Middle frontal gyrus (tissue), 1 donor: ENCODE data around the gene FRZB.

Source experiments
- DNase-seq: peaks from one replicate; pipeline ENCODE4 v3.0.0-alpha.2; 2015; ENCODE audit warnings: low spot score; ENCODE audit errors: extremely low spot score

FRZB gene

DNA sequence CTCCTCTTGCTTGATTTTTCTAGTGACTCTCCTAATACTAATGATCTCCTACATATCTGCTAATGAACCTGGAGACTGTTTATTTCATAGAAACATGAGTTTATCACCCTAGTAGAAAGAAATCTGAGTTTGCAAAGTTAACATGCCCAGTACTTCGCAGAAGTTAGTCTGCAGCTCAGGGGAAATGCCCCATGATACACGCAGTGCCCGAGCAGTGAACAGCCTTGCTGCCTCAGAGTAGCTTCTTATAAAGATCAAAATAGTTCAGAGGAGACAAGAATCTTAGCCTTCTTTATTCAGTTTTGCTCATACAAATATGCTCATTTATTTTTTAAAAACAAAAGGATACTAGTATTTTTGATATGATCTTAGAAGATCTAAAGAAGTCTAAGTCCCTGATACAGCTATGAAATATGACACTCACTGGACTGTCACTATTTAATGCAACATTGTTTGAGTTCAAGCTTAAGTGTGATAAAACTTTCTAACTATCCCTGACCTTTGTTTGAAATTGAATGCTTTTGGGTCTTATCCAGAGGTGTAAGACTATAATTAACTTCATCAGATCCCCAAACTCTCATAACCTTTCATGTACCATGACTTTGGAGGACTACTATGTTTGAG is 20.5 kb downstream of the FRZB start:
- no peak for DNase-seq

DNA sequence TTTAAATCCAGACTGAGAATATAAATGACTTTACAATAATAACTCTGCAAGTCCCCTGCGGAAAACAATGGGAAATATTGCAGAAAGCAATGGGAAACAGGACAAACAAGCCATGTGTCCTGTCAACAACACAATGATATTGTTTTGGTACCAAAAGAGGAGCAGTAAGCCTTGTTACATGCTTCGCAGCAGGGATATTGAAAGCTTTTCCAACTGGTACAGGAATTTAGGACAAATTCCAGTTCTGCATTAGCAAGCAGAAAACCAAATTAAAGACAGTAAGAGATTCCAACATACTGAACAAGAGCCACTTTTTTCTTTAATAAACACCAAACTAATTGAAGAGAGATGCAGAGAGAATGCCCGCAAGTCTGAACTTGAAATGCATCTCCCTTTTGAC is 30.0 kb downstream of the FRZB start:
- no peak for DNase-seq

DNA sequence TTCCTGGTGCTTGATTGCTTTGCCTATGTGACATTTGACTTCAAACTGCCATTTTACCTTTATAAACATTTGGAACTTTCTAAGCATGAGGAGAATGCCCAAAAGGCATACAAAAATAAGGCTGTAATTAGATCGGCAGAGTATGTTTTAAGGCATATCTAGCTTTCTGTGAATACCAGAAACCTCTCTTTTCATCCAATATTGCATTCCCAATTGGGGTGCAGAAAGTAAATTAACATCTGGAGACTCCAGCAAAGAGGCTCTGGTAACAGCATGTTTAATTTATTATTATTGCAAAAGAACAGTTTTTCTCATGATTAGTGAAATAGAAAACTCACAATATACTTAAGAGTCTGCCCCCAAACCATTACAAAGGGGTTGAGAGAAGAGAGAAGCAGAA is 32.1 kb downstream of the FRZB start:
- no peak for DNase-seq

DNA sequence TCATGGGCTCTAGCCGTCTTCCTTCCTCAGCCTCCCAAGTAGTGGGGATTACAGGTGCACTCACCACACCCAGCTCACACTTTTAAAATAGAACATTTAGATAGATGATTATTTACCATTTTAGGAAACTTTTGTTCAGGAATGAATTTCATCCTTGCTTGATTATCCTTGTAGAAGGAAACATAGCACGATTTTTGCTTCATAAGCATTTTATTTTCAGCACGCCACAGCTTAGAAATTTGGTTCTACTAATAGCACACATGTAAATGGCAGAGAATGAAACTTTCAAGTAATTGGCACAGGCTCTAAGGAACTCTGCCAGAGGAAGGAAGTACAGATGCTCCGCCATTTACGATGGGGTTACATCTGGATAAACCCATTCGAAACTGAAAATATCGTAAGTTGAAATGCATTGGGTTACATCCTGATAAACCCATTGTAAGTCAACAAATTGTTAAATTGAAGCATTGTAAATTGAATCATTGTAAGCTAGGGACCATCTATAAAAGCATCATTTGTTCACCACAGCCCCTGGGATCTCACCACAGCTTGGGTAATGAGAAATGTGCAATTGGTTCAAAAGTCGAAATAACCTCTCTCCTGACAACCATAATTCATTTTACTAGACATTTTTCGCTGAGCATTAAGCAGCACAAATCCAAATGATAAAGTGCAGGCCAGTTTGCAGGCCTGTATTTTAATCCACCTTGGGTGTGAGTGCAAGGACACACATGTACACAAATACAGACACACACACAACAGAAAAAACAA is 33.2 kb downstream of the FRZB start:
- no peak for DNase-seq

DNA sequence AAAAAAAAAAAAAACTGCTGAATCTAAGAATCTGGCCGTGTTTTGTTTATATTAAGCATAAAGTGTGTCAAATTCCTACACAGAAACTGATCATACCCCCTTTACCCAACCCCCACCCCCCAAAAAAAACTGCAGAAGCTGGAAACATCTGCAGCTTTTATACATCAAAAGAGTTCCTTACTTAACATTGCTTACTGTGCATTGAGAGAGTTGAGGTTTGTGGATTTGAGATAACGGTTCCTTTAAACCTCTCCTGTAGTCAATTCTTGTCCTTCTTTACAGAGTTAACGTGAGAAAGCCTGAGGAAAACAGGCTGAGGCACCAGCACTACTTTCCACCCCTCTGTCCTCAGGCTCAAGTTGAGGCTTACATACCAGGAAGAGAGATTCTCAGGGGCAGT is 34.5 kb downstream of the FRZB start:
- DNase-seq: no peak

DNA sequence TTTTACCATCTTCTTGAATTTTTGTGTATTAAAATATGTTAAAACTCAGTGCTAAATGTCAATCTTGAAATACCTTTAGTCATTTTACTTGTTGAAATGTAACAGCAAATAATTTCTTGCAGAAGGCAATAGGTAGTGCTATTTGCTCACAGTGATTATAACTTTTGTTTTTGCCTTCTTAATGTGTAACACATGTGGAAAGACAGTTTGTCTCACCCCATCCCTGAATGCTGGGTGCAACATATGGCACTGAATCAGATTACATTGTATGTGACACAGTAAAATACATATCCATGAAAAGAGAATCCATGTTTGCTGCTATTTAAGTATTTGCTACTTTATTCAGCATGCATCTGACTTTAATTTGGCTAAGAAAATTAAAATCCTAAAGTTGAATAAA is 35.3 kb downstream of the FRZB start:
- DNase-seq: no peak

DNA sequence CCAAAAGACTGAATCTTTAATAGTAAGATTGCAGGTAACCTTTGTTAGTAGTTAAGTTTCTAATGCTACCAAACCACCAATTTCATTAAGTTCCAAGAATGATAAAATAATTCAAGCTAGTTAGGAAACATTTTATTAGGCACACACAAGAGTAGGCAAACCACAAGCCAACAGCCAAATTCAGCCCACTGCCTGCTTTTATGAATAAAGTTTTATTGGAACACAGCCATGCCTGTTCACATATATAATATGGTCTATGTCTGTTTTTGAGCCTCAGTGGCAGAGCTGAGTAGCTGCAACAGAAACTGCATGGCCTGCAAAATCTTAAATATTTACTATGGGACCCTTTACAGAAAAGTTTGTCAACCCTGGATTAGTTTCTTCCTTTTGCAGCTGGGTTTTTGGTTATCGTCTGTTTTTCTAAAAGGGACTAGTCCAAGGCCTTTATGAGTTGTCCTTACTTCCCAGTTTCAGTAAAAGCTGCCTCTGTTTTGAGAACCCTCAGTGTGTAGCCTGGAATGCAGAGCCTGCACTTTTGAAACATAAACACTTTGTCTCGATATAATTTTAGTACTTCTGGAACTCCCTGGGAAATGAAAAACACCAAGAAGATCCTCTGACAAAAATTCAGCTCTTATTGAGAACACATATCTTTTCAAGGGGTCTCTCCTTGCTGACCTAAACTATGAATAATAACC is 39.1 kb downstream of the FRZB start:
- no peak for DNase-seq

DNA sequence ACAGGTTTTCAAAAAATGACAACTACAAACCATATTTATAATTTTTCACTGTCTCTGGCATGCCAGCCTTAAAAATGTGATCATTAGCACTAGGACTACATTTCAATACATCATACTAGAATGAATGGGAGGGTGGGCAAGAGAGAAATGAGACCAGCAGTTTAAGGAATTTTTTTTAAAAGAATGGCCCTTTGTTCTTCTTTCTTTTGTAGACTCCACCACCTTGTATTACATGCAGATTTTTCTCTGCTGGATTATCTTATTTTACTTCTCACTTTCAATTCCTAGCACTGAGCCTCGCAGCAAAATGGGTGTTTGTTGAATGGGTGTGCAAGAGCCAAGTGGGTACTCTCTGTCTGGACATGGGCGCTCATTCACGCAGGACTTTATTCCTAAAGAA is 39.9 kb downstream of the FRZB start:
- DNase-seq: no peak

DNA sequence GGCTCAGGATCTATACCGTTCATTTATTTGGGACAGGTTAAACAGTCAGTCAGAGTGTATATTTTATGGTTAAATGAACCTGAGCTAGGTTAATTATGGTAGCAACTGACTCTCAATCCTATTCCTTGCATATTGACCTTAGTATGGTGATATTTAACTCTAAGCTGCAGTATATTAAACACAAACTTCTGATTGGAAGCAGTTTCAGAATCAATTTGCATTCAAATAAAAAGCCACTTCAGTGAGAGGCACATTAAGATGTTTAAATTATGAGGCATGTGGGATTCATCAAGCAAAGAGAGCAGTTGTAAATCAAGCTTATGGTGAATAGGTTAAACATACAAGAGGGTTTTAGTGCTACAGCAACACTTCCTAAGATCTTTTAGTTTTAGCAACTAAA is 40.4 kb downstream of the FRZB start:
- DNase-seq: no peak

DNA sequence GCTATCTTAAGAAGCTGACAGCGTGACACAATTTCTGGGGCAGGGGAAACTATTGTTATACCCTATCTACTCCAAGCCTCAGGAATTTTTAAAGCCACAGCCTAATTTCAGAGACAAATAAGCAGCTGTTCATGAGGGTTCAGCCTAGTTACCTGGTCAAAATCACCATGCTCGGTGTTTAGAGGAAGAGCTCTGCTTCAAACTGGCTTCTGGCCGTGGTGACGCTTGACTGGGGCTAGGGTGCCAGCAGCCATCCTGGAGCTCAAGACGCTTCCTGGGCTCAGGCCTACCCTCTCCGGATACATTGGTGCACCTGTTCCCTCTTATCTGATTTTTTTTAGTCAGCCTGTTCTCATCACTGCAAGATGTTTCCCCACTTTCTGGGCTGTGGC is 41.7 kb downstream of the FRZB start:
- DNase-seq: no peak

DNA sequence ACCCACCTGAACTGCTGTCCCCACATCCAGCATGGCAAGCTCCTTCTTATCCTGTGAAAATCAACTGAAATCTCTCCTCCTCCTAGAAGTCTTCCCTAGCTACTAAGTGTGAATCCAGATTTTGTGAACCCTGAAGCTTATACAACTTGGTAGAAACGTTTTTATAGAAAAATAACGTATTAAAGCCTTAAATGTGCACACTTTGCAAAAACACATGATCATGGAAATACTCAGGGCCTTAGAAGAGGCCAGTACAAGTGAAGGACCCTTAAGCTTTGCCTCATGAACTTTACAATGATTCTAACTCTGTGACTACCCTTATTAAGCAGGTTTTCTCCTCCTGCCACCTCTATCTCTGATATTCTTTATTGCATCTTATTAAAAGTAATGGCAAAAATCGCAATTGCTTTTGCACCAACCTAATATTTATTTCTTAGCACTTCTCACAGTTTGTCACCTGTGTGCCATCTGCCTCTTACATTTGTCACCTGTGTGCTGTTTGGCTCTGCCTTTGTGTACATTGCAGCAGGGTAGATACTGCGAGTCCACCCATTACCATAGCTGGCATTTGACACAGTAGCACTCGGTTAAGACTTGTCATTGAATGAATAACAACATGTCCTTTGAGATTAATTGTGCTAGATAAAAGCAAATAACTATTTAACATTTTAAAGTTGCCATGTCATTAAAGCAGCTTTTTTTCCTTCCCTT is 42.2 kb downstream of the FRZB start:
- no peak for DNase-seq

DNA sequence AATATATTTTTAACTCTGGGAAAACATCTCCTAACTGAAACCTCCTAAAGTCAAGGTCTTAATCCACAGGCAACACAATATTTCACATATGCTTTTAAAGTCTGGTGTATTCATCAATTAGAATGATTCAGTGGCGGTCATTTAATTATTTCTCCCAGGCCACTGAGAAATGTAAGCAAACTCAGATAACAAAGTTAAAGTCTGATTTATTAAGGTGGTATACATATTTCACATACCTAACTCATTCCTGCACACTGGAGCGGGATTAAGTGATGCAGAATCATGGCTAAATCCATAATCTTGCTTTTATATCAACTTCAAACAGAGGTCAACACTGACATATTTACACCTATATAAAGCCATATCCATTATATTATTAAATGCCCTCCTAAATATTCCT is 43.7 kb downstream of the FRZB start:
- DNase-seq: no peak

DNA sequence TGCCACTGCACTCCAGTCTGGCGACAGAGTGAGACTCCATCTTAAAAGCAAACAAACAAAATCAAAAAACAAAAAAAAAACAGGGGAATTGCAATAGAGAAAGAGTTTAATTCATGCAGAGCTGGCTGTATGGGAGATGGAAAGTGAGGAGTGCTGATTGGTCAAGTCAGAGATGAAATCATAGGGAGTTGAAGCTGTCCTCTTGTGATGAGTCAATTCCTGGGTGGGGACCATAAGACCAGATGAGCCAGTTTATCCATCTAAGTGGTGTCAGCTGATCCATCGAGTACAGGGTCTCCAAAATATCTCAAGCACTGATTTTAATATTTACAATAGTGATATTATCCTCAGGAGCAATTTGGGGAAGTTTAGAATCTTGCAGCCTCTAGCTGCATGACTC is 45.3 kb downstream of the FRZB start:
- DNase-seq: no peak

DNA sequence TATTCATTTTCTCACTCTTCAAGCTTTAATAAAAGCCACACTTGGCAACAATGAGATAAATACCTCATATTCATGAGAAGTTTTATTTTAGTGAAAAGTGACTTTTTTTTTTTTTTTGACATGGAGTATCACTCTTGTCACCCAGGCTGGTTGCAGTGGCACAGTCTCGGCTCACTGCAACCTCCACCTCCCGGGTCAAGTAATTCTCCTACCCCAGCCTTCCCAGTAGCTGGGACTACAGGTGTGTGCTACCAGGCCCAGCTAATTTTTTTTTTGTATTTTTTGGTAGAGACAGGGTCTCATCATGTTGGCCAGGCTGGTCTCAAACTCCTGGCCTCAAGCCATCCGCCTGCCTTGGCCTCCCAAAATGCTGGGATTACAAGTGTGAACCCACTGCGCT is 47.0 kb downstream of the FRZB start:
- DNase-seq: no peak

DNA sequence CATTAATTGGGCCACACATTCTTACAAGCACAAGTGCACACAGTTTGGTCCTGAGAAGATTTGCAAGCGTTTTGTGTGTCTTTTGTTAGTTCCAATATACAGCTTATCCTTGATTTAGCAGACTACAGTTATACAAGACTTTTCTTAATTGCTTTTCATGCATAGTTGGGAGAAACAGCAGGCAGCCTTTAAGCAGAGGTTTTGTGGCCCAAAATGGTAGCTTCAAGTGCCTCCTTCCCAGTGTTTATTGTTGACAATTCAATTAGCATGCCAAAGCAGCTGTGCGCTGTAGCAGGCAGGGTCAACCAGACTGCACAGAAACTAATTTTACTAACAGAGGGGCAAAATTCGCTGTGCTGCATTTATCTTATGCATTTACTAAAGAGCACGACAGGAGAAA is 47.5 kb downstream of the FRZB start:
- DNase-seq: no peak

DNA sequence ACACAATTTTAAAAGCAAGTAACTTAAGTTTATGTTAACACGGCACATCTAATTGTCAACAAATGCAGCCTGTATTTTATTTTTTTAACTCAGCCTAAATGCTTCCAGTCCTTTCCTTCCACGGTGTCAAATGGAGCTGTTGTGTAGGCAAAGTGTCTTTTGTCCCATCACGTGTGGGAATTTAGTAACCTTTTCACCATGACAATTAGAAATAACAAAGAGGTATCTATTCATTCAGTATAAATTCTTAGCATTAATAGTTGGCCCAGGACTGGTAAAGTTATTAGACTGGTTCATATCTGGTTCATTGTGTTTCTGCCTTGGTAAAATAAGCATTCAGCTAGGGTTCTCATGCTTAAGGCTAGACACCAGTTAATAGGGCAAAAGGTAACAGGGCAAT is 47.9 kb downstream of the FRZB start:
- DNase-seq: no peak

DNA sequence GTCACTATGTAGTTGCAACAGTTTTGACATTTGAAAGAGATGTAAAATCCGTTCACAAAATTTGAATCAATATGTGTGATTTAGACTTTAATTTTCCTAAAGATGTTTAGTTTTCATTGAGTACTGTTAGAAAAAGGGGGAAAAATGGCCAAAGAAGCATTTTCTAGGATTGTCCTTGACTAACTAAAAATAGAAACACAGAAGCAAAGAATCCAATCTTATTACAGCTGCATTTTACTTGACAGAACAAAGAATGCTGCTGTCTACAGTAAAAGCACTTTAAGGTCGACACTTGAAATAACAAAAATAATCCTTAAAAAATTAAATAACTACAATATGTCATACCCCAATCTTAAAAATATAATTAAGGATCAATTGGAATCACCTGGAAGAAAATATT is 48.9 kb downstream of the FRZB start:
- no peak for DNase-seq

DNA sequence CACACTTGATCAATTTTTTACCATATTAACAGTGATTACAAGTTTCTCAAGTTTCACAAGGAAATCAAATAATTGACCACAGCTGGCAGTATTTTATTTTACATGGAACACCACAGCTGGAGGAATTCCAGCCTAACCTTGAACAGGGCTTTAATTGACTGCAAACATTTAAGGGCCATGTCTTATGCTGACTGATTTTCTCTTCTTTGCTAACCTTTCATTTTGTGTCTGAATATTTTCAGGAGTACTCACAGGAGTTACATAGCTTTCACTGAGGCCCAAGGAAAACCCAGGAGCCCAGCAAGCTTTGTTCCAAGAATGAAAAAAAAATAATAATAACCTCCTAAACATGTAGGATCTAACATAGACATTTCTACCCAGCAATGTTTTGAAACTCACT is 49.6 kb downstream of the FRZB start:
- DNase-seq: no peak

DNA sequence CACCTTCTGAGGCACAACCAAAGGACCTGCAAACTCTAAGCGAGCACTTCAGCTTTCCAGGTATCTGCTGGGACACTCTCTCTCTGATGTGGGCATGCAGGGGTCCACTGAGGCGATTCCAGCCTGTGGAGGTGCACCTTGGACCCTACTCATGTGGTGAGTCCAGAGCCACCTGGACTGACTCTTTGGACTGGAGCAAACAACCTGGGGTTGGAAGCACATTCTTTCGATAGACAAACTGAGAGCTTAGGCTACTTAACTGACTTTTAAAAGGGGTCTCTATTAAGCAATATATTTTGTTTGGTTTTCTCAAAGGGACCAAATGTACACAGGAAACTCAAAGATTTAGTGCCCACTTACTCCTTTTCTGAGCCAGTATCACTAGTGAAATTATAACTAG is 51.6 kb downstream of the FRZB start:
- DNase-seq: no peak

DNA sequence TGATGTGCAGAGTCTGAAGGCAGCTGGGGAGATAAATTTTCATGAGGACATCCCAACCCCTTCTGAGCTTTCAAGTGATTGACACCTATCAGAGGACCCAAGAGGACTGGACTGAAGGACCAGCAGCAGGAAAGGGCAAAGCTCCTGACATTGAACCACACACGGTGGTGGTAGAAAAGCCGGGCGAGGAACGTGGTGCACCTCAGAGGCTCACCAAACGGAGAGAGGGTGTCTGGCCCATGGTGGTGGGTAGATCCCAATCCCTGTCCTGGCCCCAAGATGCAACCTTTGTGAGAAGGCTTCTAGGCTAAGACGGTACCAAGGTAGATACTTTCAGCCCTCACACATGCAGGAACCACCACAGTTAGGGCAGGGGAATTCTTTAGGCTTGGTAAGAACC is 52.1 kb downstream of the FRZB start:
- no peak for DNase-seq

DNA sequence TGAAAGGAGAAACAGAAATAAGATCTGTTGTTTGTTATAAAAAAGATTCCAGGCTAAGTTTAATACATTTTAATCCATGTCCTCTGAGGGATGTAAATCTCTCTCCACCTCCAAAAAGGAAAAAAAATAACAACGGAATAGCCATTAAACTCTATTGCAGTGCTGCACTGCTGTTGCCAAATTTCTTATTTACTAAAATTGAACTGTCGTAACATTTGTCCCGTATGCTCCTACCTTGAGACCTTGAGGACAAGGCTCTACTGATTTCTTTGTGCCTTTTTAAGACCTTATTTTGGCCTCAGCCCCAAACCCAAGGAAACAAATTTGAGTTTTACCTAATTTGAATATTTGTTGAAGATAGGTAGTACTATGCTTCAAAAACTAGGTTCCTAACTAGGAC is 56.4 kb downstream of the FRZB start:
- DNase-seq: no peak

DNA sequence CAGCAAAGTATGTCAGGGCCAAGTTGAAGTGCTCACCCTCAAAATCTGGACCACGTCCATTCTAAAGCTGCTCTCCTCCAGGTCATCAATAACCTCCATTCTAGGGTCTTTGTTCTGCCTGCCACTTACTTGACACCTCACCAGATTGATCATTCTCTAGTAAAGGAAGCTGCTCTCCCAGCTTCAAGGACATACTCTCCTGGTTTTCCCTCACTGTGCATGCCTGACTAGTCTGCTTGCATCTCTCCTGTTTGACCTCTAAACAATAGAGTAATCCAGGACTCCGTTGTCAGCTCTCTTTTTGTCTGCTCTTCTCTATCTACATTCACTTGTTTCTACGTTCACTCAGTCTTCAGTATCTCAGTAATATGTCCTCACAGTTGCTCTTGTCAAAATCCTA is 59.1 kb downstream of the FRZB start:
- DNase-seq: no peak
